Activated B cell treated with CpG ODN at 0.5 μM for 24 hours (primary cell): ENCODE measurements around the gene FITM2. TPM values are rescaled to one million over a fixed set of nuclear protein-coding genes. Genes with fewer than 3 reads are reported as not detected.
"Not testable (repeated sequence)": the region's sequence is repeated elsewhere in the genome, so short reads cannot be mapped to it uniquely, and the experiment has no call there.

ENCODE experiments used
- ATAC-seq: fragments of 200-7000 bp; cut with Tn5 transposase; one replicate; pipeline ENCODE4 v1.10.0; 2021; ENCODE audit warnings: low read depth, mild to moderate bottlenecking, moderate library complexity
- CTCF ChIA-PET: fragments of 350-600 bp; sonication (Branson Sonifier 250); formaldehyde crosslinking; loops from one replicate; lab custom pipeline; 2021; ENCODE audit warnings: antibody characterized with exemption; lab: Charles Lee
- POLR2A ChIA-PET: fragments of 350-600 bp; sonication (Branson Sonifier 250); formaldehyde crosslinking; loops from one replicate; lab custom pipeline; 2021; ENCODE audit warnings: antibody characterized with exemption; lab: Charles Lee
- DNase-seq: peaks from one replicate; pipeline ENCODE4 v3.0.0; 2022
- H3K27ac Mint-ChIP-seq: one replicate; pipeline ENCODE4 v1.8.0; 2020; ENCODE audit warnings: mixed read lengths
- H3K27me3 Mint-ChIP-seq: one replicate; pipeline ENCODE4 v1.8.0; 2021; ENCODE audit warnings: mixed read lengths
- H3K36me3 Mint-ChIP-seq: one replicate; pipeline ENCODE4 v1.8.0; 2021; ENCODE audit warnings: low read depth, mixed read lengths
- H3K4me1 Mint-ChIP-seq: one replicate; pipeline ENCODE4 v1.8.0; 2021; ENCODE audit warnings: mixed read lengths
- H3K4me3 Mint-ChIP-seq: one replicate; pipeline ENCODE4 v1.8.0; 2020; ENCODE audit warnings: mild to moderate bottlenecking, mixed read lengths
- H3K9me3 Mint-ChIP-seq: one replicate; pipeline ENCODE4 v1.8.0; 2020; ENCODE audit warnings: mixed read lengths
- CTCF ChIP-seq: fragments of 200-600 bp; IDR thresholded peaks from one replicate; pipeline ENCODE4 v1.8.0; 2022; ENCODE audit warnings: antibody characterized with exemption, mild to moderate bottlenecking
- intact Hi-C: fragments of 100-400 bp; cut with micrococcal nuclease; formaldehyde crosslinking; loops from one replicate; pipeline ENCODE4 v1.15.1; 2024
- total RNA-seq: library from RNA; stranded (reverse); gene quantifications from 2 replicates; pipeline ENCODE4 v1.2.3, GENCODE V29; 2022

FITM2 gene
- total RNA-seq, 1 donor from 2014 or later: 3.3 TPM

DNA sequence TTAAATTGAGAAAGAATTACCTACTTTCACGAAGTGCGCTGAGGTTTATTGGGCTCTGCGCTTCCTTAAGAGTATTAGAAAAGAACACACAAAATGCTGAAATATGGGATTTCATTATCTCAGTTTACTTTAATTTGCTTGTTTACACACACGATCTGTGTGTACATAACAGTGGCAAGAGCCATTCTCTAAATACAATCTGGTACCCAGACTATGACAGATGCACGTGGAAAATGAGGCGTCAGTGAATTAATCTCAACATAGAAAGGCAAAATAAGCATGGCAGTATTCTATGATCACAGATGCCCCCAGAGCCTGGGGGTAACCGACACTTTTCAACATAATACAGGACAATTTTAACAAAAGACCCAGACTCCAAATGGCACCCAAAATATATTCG lies 8.3 kb downstream of the FITM2 start:
- Mint-ChIP-seq H3K36me3 (peaks cover 7% of the 10 kb centered on the region), H3K27me3 (no peaks in the 10 kb centered on the region), H3K4me3 (no peak overlapping the region), H3K27ac (no peak overlapping the region), H3K9me3 (no peaks in the 10 kb centered on the region), H3K4me1 (no peaks in the 10 kb centered on the region)
- POLR2A ChIA-PET: no interaction called here
- CTCF ChIA-PET: no interaction called here
- ATAC-seq (no peak), DNase-seq (no peak)
- TF ChIP-seq CTCF: no peak
- intact Hi-C loops: no loop called here

GRCh38 chr20:44302026-44302669 lies 8.9 kb downstream of the FITM2 start:
- ChIA-PET CTCF (no interaction called here), POLR2A (no interaction called here)
- no peak for ATAC-seq
- H3K9me3 Mint-ChIP-seq: no peaks in the 10 kb centered on the region
- H3K4me3 Mint-ChIP-seq: no peak overlapping the region
- no peak for TF ChIP-seq CTCF
- intact Hi-C loops: no loop called here
- DNase-seq: no peak
- H3K27ac Mint-ChIP-seq: no peak overlapping the region
- peaks cover 7% of the 10 kb centered on the region for H3K36me3 Mint-ChIP-seq
- H3K4me1 Mint-ChIP-seq: no peaks in the 10 kb centered on the region
- no peaks in the 10 kb centered on the region for H3K27me3 Mint-ChIP-seq

DNA sequence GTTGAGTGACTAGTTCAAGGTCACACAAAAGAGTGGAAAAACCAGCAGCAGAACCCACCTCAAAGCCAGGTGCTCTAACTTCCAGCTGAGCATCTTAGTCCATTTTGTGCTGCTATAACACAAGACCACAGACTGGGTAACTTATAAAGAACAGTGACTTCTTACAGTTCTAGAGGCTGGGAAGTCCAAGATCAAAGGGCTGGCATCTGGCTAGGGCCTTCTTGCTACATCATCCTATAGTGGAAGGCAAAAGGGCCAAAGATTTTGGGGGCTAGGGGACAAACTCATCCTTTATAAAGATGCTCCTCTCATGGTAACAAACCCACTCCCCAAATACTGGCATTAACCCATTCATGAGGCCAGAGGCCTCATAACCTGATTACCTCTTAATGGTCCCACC lies 9.7 kb downstream of the FITM2 start:
- H3K4me3 Mint-ChIP-seq: no peak overlapping the region
- H3K27ac Mint-ChIP-seq: no peak overlapping the region
- ChIA-PET CTCF (interaction anchor here (1.0 kb wide), 1 partner anchor 10 kb away, joined by 3 read pairs; the partner anchor contains the start of gene FITM2), POLR2A (no interaction called here)
- intact Hi-C loops: no loop called here
- no peaks in the 10 kb centered on the region for H3K27me3 Mint-ChIP-seq
- no peaks in the 10 kb centered on the region for H3K4me1 Mint-ChIP-seq
- no peaks in the 10 kb centered on the region for H3K9me3 Mint-ChIP-seq
- DNase-seq (no peak), ATAC-seq (no peak)
- TF ChIP-seq CTCF: no peak
- H3K36me3 Mint-ChIP-seq: no peaks in the 10 kb centered on the region

GRCh38 chr20:44299011-44299535 lies 11.9 kb downstream of the FITM2 start:
- H3K9me3 Mint-ChIP-seq, intact Hi-C loops, DNase-seq, H3K4me3 Mint-ChIP-seq, ATAC-seq, H3K36me3 Mint-ChIP-seq, H3K4me1 Mint-ChIP-seq, POLR2A ChIA-PET, H3K27ac Mint-ChIP-seq, H3K27me3 Mint-ChIP-seq: not testable (repeated sequence)
- CTCF ChIA-PET: interaction anchor here (0.8 kb wide), 1 partner anchor 109 kb away, joined by 3 read pairs; no protein-coding TSS in a partner anchor

- intact Hi-C loops: no loop called here
- ChIA-PET POLR2A (no interaction called here), CTCF (no interaction called here)
- no peaks in the 10 kb centered on the region for H3K36me3 Mint-ChIP-seq
- H3K4me3 Mint-ChIP-seq: no peak overlapping the region
- H3K9me3 Mint-ChIP-seq: no peaks in the 10 kb centered on the region
- TF ChIP-seq CTCF: no peak
- H3K27ac Mint-ChIP-seq: no peak overlapping the region
- H3K27me3 Mint-ChIP-seq: no peaks in the 10 kb centered on the region
- H3K4me1 Mint-ChIP-seq: no peaks in the 10 kb centered on the region
- no peak for DNase-seq
- ATAC-seq: no peak
These were observed 13.3 kb downstream of the FITM2 start for GRCh38 chr20:44297721-44298120.
